ENCODE data around the gene RAE1. TPM values are rescaled to one million over a fixed set of nuclear protein-coding genes. Genes with fewer than 3 reads are reported as not detected.

Gene RAE1
- total RNA-seq, 1 donor from 2014 or later: 36.6 TPM

- no peak for DNase-seq
Observed at GRCh38 chr20:57395111-57395966, 44.3 kb downstream of the RAE1 start.

GRCh38 chr20:57396212-57396983, 45.3 kb downstream of the RAE1 start:
- ChIA-PET CTCF (interaction anchor here (4.8 kb wide), 1 partner anchor 37 kb away, joined by 36 read pairs; no protein-coding TSS in a partner anchor), POLR2A (interaction anchor here (0.8 to 9.6 kb wide), 6 partner anchors 6 to 224 kb away, joined by 3 to 244 read pairs (median 11); partner anchors contain the start of genes RBM38 and ZBP1)
- no peak for DNase-seq
- H3K27ac Mint-ChIP-seq: peak overlapping the region; percentile 97
- ATAC-seq (ENCODE audit: low read depth): no peak
- peaks cover 91% of the 10 kb centered on the region for H3K4me1 Mint-ChIP-seq
- no peak for TF ChIP-seq CTCF (IDR thresholded peaks at IDR 0.05)
- intact Hi-C loops (cut with micrococcal nuclease): loop anchor here (10.0 kb wide), 2 partner anchors 1728 to 1768 kb away; partner anchors contain the start of gene ZNF831
- H3K4me3 Mint-ChIP-seq: peak overlapping the region; percentile 19
- no peaks in the 10 kb centered on the region for H3K9me3 Mint-ChIP-seq
- peaks cover 80% of the 10 kb centered on the region for H3K36me3 Mint-ChIP-seq (ENCODE audit: low read depth)
- no peaks in the 10 kb centered on the region for H3K27me3 Mint-ChIP-seq

More at GRCh38 chr20:57395111-57395966, 44.3 kb downstream of the RAE1 start:
- peaks cover 87% of the 10 kb centered on the region for H3K4me1 Mint-ChIP-seq
- ChIA-PET CTCF (no interaction called here), POLR2A (interaction anchor here (1.4 to 7.3 kb wide), 3 partner anchors 37 to 86 kb away, joined by 3 to 112 read pairs (median 5); no protein-coding TSS in a partner anchor)
- peaks cover 70% of the 10 kb centered on the region for H3K36me3 Mint-ChIP-seq (ENCODE audit: low read depth)
- TF ChIP-seq CTCF (IDR thresholded peaks at IDR 0.05): no peak
- intact Hi-C loops (cut with micrococcal nuclease): loop anchor here (10.0 kb wide), 2 partner anchors 1729 to 1769 kb away; partner anchors contain the start of gene ZNF831
- H3K9me3 Mint-ChIP-seq: no peaks in the 10 kb centered on the region
- peak overlapping the region; percentile 19 for H3K4me3 Mint-ChIP-seq
- H3K27ac Mint-ChIP-seq: peak overlapping the region; percentile 46
- ATAC-seq (ENCODE audit: low read depth): no peak
- no peaks in the 10 kb centered on the region for H3K27me3 Mint-ChIP-seq

- DNase-seq (no peak), ATAC-seq (ENCODE audit: low read depth) (no peak)
- POLR2A ChIA-PET: interaction anchor here (0.9 to 9.6 kb wide), 16 partner anchors 7 to 1635 kb away, joined by 3 to 244 read pairs (median 14); partner anchors contain the start of genes ATP5F1E, RBM38 and ZBP1
- intact Hi-C loops (cut with micrococcal nuclease): loop anchor here (10.0 kb wide), 2 partner anchors 1728 to 1768 kb away; partner anchors contain the start of gene ZNF831
- CTCF ChIA-PET: interaction anchor here (0.9 to 4.8 kb wide), 5 partner anchors 7 to 76 kb away, joined by 3 to 36 read pairs (median 18); partner anchors contain the start of gene RBM38
- Mint-ChIP-seq H3K27ac (peak overlapping the region; percentile 97), H3K4me1 (peaks cover 97% of the 10 kb centered on the region), H3K36me3 (ENCODE audit: low read depth) (peaks cover 86% of the 10 kb centered on the region), H3K4me3 (peak overlapping the region; percentile 78), H3K9me3 (no peaks in the 10 kb centered on the region), H3K27me3 (no peaks in the 10 kb centered on the region)
- no peak for TF ChIP-seq CTCF (IDR thresholded peaks at IDR 0.05)
Observed at GRCh38 chr20:57396984-57397692, 46.1 kb downstream of the RAE1 start.

- intact Hi-C loops (cut with micrococcal nuclease): loop anchor here (1.0 to 10.0 kb wide), 7 partner anchors 7 to 1767 kb away; partner anchors contain the start of genes AURKA, CSTF1 and ZNF831
Observed at GRCh38 chr20:57397693-57398108, 46.6 kb downstream of the RAE1 start.

More at GRCh38 chr20:57397693-57398108, 46.6 kb downstream of the RAE1 start:
- DNase-seq (peak; percentile 42), ATAC-seq (ENCODE audit: low read depth) (peak; percentile 9)
- peaks cover 88% of the 10 kb centered on the region for H3K36me3 Mint-ChIP-seq (ENCODE audit: low read depth)
- CTCF ChIA-PET: interaction anchor here (0.8 to 4.8 kb wide), 9 partner anchors 8 to 95 kb away, joined by 3 to 36 read pairs (median 12); partner anchors contain the start of gene RBM38
- H3K9me3 Mint-ChIP-seq: no peaks in the 10 kb centered on the region
- POLR2A ChIA-PET: interaction anchor here (0.7 to 9.6 kb wide), 29 partner anchors 8 to 1634 kb away, joined by 3 to 244 read pairs (median 7); partner anchors contain the start of genes ATP5F1E, AURKA, CSTF1 and RBM38
- no peak for TF ChIP-seq CTCF (IDR thresholded peaks at IDR 0.05)
- H3K4me1 Mint-ChIP-seq: peaks cover 100% of the 10 kb centered on the region
- H3K27ac Mint-ChIP-seq: peak overlapping the region; percentile 97
- H3K4me3 Mint-ChIP-seq: peak overlapping the region; percentile 78
- no peaks in the 10 kb centered on the region for H3K27me3 Mint-ChIP-seq

Data from activated B cell treated with CpG ODN at 0.5 μM for 24 hours (primary cell).